OCI-LY3 (cell line): ENCODE results near the gene RPL18A.

Source experiments
- H2AFZ ChIP-seq: fragments of 200-600, 300-600 bp; shearing (Covaris generic); 2 replicates; pipeline ENCODE4 v1.6.0; 2014; ENCODE audit warnings: antibody characterized with exemption, low read depth, low read length
- H3K27ac ChIP-seq: fragments of 200-600, 300-600 bp; sonication (generic); 2 replicates; pipeline ENCODE4 v1.5.1; 2014; ENCODE audit warnings: mild to moderate bottlenecking, low read length, moderate library complexity, mixed read lengths
- H3K27me3 ChIP-seq: fragments of 200-600, 300-600 bp; sonication (generic); 2 replicates; pipeline ENCODE4 v1.6.1; 2014; ENCODE audit warnings: low read depth, low read length, mixed read lengths
- H3K36me3 ChIP-seq: fragments of 200-600, 300-600 bp; sonication (generic); replicated peaks from 2 replicates; pipeline ENCODE3; 2014; ENCODE audit warnings: low read depth, low read length, mixed read lengths
- H3K4me1 ChIP-seq: fragments of 300-600, 200-600 bp; sonication (generic); 2 replicates; pipeline ENCODE4 v1.6.1; 2014; ENCODE audit warnings: low read length, mixed read lengths
- H3K4me2 ChIP-seq: fragments of 200-600, 300-600 bp; sonication (generic); 2 replicates; pipeline ENCODE4 v1.6.1; 2014; ENCODE audit warnings: low read length, mixed read lengths
- H3K4me3 ChIP-seq: fragments of 300-600, 200-600 bp; sonication (generic); 2 replicates; pipeline ENCODE4 v1.5.1; 2014; ENCODE audit warnings: antibody characterized with exemption, mild to moderate bottlenecking, low read length, moderate library complexity
- H3K79me2 ChIP-seq: fragments of 300-600, 200-600 bp; shearing (Covaris generic); 2 replicates; pipeline ENCODE4 v1.6.1; 2014; ENCODE audit warnings: mild to moderate bottlenecking, low read length, mixed read lengths
- H3K9ac ChIP-seq: fragments of 300-600, 200-600 bp; shearing (Covaris generic); 2 replicates; pipeline ENCODE4 v1.6.0; 2014; ENCODE audit warnings: mild to moderate bottlenecking, low read length, moderate library complexity
- H3K9me3 ChIP-seq: fragments of 200-600, 300-600 bp; shearing (Covaris generic); 2 replicates; pipeline ENCODE4 v1.6.1; 2014; ENCODE audit warnings: low read length, mixed read lengths; ENCODE audit not compliant: insufficient read depth
- H4K20me1 ChIP-seq: fragments of 200-600, 300-600 bp; sonication (generic); 2 replicates; pipeline ENCODE4 v1.6.1; 2016; ENCODE audit warnings: low read length, mixed read lengths; ENCODE audit not compliant: insufficient read depth
- CTCF ChIP-seq: fragments of 200-600, 300-600 bp; sonication (generic); IDR thresholded peaks from 2 replicates; pipeline ENCODE4 v1.5.1; 2014; ENCODE audit warnings: antibody characterized with exemption, low read length, low read depth
- EZH2phosphoT487 ChIP-seq: fragments of 200-600 bp; shearing (Covaris generic); IDR thresholded peaks from 2 replicates; pipeline ENCODE4 v1.6.1; 2018; ENCODE audit warnings: antibody characterized with exemption, mixed run types, low read depth

The RPL18A gene

GRCh38 chr19:17859533-17860330 lies at the start of gene RPL18A:
Gene RPL18A (plus strand): TSS chr19:17859910. CDS start chr19:17859957, 47 bp downstream.
- H3K4me3 ChIP-seq, result peak within 1 kb of the TSS; percentile 88
- H3K27ac ChIP-seq, result peak within 1 kb of the TSS; percentile 67
- no peaks in the 10 kb centered on the region for H3K27me3 ChIP-seq
- H4K20me1 ChIP-seq, result peaks cover 47% of the 10 kb centered on the region
- H3K4me2 ChIP-seq, result peak within 1 kb of the TSS; percentile 100
- H3K36me3 ChIP-seq, result peaks cover 47% of the 10 kb centered on the region
- H3K9ac ChIP-seq, result peak within 1 kb of the TSS; percentile 98
- peaks cover 36% of the 10 kb centered on the region for H3K79me2 ChIP-seq
- H3K4me1 ChIP-seq, result peaks cover 36% of the 10 kb centered on the region
- peak within 1 kb of the TSS; percentile 99 for H2AFZ ChIP-seq
- no peaks in the 10 kb centered on the region for H3K9me3 ChIP-seq
- no peak for TF ChIP-seq EZH2phosphoT487
- peak; percentile 92 for TF ChIP-seq CTCF

- TF ChIP-seq CTCF (no peak), EZH2phosphoT487 (no peak)
- H2AFZ ChIP-seq, result no peak overlapping the region
- no peaks in the 10 kb centered on the region for H4K20me1 ChIP-seq
- H3K27me3 ChIP-seq, result peaks cover 7% of the 10 kb centered on the region
- H3K4me2 ChIP-seq, result no peak overlapping the region
- H3K4me3 ChIP-seq, result no peak overlapping the region
- H3K9ac ChIP-seq, result no peak overlapping the region
- H3K36me3 ChIP-seq, result no peaks in the 10 kb centered on the region
- no peaks in the 10 kb centered on the region for H3K79me2 ChIP-seq
- no peak overlapping the region for H3K27ac ChIP-seq
- H3K9me3 ChIP-seq, result no peaks in the 10 kb centered on the region
- H3K4me1 ChIP-seq, result no peaks in the 10 kb centered on the region
Measured at GRCh38 chr19:17811103-17811502, 48.6 kb upstream of the RPL18A start.

- Histone ChIP-seq H2AFZ (no peak overlapping the region), H4K20me1 (no peaks in the 10 kb centered on the region), H3K4me1 (no peaks in the 10 kb centered on the region), H3K4me3 (no peak overlapping the region), H3K36me3 (no peaks in the 10 kb centered on the region), H3K9me3 (no peaks in the 10 kb centered on the region), H3K27ac (no peak overlapping the region), H3K4me2 (no peak overlapping the region), H3K27me3 (peaks cover 7% of the 10 kb centered on the region), H3K79me2 (no peaks in the 10 kb centered on the region), H3K9ac (no peak overlapping the region)
- TF ChIP-seq EZH2phosphoT487 (no peak), CTCF (no peak)
Measured at GRCh38 chr19:17811681-17812080, 48.0 kb upstream of the RPL18A start.

- H3K4me3 ChIP-seq, result no peak overlapping the region
- no peaks in the 10 kb centered on the region for H3K79me2 ChIP-seq
- H3K36me3 ChIP-seq, result no peaks in the 10 kb centered on the region
- H3K9ac ChIP-seq, result no peak overlapping the region
- H3K27me3 ChIP-seq, result peaks cover 7% of the 10 kb centered on the region
- no peak overlapping the region for H2AFZ ChIP-seq
- TF ChIP-seq CTCF, result no peak
- no peaks in the 10 kb centered on the region for H3K4me1 ChIP-seq
- H3K27ac ChIP-seq, result no peak overlapping the region
- no peaks in the 10 kb centered on the region for H4K20me1 ChIP-seq
- H3K4me2 ChIP-seq, result no peak overlapping the region
- no peaks in the 10 kb centered on the region for H3K9me3 ChIP-seq
Measured at GRCh38 chr19:17812099-17812498, 47.6 kb upstream of the RPL18A start.
